ENCODE data around the gene INTS2.
"Not testable (repeated sequence)": the region's sequence is repeated elsewhere in the genome, so short reads cannot be mapped to it uniquely, and the experiment has no call there.

INTS2 gene, protein sequence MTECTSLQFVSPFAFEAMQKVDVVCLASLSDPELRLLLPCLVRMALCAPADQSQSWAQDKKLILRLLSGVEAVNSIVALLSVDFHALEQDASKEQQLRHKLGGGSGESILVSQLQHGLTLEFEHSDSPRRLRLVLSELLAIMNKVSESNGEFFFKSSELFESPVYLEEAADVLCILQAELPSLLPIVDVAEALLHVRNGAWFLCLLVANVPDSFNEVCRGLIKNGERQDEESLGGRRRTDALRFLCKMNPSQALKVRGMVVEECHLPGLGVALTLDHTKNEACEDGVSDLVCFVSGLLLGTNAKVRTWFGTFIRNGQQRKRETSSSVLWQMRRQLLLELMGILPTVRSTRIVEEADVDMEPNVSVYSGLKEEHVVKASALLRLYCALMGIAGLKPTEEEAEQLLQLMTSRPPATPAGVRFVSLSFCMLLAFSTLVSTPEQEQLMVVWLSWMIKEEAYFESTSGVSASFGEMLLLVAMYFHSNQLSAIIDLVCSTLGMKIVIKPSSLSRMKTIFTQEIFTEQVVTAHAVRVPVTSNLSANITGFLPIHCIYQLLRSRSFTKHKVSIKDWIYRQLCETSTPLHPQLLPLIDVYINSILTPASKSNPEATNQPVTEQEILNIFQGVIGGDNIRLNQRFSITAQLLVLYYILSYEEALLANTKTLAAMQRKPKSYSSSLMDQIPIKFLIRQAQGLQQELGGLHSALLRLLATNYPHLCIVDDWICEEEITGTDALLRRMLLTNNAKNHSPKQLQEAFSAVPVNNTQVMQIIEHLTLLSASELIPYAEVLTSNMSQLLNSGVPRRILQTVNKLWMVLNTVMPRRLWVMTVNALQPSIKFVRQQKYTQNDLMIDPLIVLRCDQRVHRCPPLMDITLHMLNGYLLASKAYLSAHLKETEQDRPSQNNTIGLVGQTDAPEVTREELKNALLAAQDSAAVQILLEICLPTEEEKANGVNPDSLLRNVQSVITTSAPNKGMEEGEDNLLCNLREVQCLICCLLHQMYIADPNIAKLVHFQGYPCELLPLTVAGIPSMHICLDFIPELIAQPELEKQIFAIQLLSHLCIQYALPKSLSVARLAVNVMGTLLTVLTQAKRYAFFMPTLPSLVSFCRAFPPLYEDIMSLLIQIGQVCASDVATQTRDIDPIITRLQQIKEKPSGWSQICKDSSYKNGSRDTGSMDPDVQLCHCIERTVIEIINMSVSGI

DNA sequence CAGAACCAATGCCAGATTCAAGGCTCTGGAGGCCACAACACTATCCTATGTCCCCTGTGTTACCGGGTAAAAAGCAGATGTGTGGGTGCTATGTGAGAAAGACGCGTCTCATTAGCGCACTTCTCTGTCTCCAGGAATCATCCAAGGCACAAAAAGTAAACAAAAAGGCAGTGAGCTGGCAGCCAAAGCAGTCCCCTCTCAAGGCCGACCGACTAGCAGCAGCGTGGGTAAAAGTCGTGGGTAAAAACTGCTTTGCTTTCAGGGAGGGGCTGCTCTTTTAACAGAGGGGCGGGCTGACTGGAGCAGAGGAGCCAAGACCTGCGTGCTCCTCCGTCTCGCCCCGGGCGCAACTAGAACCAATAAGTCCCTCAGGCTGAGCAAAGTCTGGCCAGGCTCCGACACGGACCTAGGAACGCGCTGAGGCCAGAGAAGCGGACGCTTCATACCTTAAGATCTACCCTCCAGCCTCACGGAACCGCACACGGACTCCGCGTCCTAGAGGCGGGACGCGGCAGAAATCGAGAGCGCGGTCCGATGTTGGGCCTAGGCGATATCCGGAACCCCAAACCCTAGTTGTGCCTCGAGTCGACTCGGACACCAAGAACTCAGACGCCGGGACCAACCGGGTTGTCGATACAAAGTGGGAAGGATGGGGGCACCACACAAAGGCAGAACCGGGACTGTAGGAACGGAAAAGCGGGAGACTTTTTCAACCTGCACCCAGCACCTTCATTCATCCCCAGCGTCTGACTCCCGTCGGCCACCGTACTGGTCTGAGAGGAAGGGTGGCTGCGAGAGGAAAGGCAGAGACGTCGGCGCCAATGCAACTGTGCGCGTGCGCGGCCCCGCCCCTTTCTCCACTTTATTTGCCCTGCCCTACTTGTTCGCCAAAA is at the start of gene INTS2:
TSS of gene INTS2 (minus strand) at position 775 of the 893 bp plus-strand sequence. CDS start 1,338 bp downstream, outside the sequence.
- DNase-seq (ENCODE audit: low spot score), result peak; percentile 96

DNA sequence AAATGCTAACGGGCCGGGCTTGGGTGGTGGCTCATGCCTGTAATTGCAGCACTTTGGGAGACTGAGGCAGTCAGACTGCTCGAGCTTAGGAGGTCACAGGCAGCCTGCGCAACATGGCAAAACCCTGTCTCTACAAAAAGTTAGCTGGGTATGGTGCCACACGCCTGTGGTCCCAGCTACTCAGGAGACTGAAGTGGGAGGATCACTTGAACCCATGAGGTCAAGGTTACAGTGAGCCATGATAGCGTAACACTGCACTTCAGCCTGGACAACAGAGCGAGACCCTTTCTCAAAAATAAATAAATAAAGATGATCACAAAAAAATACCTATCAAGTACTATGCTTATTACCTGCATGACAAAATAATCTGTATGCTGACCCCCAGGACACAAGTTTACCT is 46.3 kb upstream of the INTS2 start:
- no peak for DNase-seq (ENCODE audit: low spot score)

DNA sequence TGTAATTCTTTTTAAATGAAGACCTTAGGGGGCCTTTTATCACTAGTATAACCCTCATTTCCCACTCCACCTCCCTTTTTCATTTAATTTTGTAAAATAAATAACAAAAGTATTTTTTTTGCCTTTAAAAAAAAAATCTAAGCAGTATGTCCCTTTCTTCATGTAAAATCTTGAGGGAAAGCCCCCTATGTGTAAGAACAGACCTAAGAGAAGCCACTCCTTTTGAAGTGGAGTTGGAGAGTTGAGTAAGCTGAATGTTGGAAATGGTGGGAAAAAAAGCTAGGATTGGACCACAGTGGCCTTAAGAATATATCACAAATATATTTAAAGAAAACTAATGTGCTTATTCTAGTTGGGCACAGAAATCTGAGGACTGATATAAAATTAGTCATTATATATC is 44.5 kb upstream of the INTS2 start:
- DNase-seq (ENCODE audit: low spot score), result no peak

DNA sequence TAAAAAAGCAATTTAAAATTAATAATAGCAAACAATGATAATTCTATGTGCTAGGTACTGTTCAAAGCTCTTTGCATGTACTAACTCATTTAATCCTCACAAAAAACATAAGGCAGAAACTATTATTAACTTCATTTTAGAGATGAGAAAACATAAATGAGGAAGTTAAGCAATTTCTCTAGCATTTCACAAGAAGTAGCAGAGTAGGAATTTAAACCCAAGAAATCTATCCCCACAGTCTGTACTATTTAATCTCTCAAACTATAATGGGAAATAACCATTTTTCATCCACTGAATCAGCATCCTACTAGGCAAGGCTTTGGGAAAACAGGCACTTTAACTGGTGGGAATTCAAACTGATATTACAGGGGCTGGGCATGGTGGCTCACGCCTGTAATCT is 42.2 kb upstream of the INTS2 start:
- no peak for DNase-seq (ENCODE audit: low spot score)

DNA sequence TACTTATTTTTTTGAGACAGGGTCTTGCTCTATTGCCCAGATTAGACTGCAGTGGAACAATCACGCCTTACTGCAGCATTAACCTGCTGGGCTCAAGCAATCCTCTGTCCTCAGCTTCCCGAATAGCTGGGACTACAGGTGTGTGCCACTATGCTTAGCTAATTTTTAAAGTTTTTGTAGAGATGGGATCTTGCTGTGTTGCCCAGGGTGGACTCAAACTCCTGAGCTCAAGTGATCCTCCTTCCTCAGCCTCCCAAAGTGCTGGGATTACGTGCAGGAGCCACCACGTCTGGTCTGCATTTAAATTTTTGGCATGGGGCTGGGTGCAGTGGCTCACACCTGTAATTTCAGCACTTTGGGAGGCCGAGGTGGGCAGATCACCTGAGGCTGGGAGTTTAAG is 41.0 kb upstream of the INTS2 start:
- no peak for DNase-seq (ENCODE audit: low spot score)

GRCh38 chr17:61967729-61968128 is 39.9 kb upstream of the INTS2 start:
- DNase-seq (ENCODE audit: low spot score), result no peak

GRCh38 chr17:61966191-61966590 is 38.4 kb upstream of the INTS2 start:
- no peak for DNase-seq (ENCODE audit: low spot score)

DNA sequence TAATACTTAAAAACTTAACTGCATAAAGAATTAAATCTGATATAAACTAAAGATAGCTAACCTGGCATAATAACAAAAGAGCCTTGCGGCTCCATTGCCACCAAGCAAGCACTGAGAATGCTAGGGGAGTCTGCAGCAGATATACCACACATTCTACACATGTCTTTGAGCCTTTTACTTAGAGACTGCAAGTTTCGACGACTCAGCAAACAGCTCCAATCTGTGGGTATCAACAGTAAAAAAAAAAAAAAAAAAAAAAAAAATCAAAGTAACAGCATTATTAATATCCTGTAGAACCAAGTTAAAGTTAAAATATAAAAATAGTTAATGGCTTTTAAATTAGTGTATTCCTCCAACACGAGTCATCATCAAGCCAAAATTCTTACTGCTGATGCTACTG is 27.8 kb upstream of the INTS2 start:
- DNase-seq (ENCODE audit: low spot score), result no peak

DNA sequence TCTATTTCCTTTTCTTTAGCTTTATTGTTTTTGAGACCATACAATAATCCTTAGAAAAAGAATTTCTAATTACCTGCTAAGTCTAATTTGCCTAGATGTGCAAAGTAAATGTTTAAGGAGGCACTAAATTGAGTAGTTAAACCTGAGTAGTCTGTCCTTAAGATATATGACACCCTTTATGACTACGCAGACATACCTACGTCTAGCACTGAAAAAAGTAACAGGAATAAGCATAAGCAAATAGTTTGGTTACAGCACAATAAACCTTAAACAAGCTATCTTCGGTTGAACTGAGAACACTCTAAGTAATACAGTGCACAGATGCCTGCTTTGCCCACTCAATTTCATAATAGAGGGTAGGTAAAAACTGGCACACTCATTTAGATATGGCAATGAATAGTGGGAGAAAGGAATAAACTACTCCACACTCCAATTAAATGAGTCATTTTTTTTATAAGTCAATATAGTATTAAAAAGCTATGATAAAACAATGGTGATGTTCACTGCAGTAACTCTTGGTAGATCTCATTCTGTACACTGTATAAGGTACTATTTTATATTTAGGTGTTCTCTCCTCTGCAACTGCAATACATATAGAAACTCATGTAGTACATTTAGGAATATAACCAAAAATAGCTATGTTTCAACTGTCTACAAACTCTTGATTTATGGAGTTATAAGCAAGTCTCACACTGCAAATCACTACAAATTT is 19.7 kb upstream of the INTS2 start:
- no peak for DNase-seq (ENCODE audit: low spot score)

DNA sequence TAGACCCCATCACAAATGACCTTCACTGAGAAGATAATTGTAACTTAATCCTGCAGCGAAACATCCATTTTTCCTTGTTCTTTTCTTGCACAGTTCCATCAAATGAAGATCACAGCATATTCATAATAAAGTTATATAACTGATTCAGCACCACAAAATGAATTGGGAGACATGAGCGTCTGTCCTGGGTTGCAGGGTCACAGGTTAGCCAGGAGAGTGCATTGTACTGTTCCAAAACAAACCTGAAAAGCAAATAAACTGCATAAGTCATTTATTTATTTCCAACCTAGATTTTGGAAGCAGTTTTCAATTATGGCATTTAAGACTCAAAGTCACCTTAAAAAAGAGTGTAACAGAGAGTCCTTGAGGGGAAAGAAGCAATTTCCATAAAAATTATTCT is 18.6 kb upstream of the INTS2 start:
- no peak for DNase-seq (ENCODE audit: low spot score)

GRCh38 chr17:61943117-61943516 is 15.3 kb upstream of the INTS2 start:
- no peak for DNase-seq (ENCODE audit: low spot score)

- no peak for DNase-seq (ENCODE audit: low spot score)
Observed at GRCh38 chr17:61942085-61942484, 14.3 kb upstream of the INTS2 start.

GRCh38 chr17:61928101-61928436 is 287 bp upstream of the INTS2 start:
- DNase-seq (ENCODE audit: low spot score), result no peak

DNA sequence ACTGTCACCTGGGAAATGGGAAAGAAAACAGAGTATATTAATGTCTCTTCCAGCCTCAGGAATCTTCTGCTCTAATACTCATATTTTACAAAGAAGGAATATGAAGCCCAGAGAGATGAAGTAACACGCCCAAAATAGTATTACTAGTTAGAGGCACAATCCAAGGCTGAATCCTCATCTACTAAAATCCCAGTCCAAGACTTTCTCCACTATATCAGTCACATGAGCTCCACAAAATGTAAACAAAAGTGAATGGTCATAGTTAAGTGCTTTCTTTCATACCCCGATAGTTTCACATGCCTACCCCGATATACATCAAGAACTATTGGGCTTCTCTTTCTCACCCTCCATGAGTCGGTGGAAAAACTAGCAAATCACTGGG is 965 bp downstream of the INTS2 start:
- DNase-seq (ENCODE audit: low spot score), result no peak

- not testable (repeated sequence) for DNase-seq (ENCODE audit: low spot score)
Observed at GRCh38 chr17:61915162-61915561, 12.6 kb downstream of the INTS2 start.

DNA sequence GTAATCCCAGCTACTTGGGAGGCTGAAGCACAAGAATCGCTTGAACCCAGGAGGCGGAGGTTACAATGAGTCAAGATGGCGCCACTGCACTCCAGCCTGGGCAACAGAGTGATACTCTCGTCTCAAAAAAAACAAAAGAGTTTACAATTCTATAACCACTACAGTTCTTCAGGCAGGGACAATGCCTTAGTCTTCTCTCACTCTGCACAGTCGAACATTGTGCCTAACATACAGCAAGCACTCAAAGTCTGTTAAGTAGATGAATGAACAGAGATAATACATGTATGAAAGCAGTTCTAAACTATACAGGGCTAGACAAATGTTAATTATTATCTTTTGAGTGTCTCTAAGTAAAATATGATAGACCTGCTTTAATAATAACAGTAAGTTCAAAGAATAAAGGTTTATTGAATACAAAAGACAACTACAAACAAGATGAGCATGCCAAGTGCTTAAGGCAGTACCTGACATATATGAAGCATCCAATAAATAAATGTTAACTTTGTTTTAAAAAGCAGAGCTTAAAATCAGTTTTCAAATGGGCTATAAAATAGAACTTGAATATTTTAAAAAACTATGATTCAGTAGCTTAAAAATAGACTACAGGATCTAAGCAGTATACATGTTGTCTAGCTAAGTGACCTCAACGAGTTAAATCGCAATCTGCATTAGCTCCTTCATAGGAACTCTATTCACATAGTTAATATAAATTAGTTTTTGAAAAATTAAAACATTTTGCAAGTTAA is 19.3 kb downstream of the INTS2 start:
- no peak for DNase-seq (ENCODE audit: low spot score)

DNA sequence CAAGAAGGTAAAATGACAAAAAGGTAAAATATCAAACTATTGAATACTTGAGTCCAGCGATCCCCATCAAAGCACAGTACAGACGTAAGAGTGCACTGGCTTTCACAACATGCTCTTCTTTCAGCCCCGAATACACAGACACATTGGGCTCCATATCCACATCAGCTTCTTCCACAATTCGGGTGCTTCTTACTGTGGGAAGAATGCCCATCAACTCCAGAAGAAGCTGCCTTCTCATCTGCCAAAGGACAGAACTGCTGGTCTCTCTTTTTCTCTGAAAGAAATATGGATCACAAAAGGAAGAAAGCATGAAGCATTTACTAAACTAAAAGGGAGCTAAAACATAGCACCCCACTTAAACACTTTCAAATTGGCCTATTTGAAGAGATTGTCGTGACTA is 20.4 kb downstream of the INTS2 start:
- DNase-seq (ENCODE audit: low spot score), result no peak

DNA sequence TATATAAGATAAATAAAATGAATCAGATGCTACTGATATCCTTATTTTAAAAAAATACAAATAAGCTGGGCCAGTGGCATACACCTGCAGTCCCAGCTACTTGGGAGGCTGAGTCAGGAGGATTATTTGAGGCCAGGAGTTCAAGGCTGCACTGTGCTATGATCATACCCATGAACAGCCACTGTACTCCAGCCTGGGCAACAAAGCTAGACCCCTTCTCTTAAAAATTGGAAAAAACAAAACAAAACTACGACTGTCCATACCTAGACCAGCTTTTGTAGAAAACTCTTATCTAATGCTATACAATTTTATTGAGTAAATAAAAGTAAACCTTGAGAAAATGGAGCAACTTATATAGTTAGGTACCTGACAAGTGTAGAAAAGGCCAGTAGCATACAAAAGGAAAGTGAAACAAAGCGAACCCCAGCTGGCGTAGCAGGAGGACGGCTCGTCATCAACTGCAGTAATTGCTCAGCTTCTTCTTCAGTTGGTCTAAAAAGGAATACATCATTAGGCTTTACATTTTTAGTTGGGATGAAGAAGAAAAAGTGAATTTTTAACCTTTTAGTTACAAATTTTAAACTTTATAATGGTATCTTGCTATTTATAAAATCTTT is 23.6 kb downstream of the INTS2 start:
- peak; percentile 62 for DNase-seq (ENCODE audit: low spot score)

- no peak for DNase-seq (ENCODE audit: low spot score)
Observed at GRCh38 chr17:61903251-61903650, 24.5 kb downstream of the INTS2 start.

Data from CD4-positive, alpha-beta T cell treated with Interleukin-15 for 4 hours (primary cell).